GM12878 (cell line): ENCODE measurements around the gene PHB1.

ENCODE experiments used
- BACH1 ChIP-seq: fragments of 450-650 bp; IDR thresholded peaks from 2 replicates; pipeline ENCODE4 v1.6.1; 2017; ENCODE audit warnings: mild to moderate bottlenecking, borderline replicate concordance
- CHD1 ChIP-seq: IDR thresholded peaks from 2 replicates; pipeline ENCODE4 v1.6.1; 2012; ENCODE audit warnings: low read depth, low read length, improper control_type of control experiment
- IKZF1 ChIP-seq: fragments of 450-650 bp; conservative IDR thresholded peaks from 2 replicates; pipeline ENCODE4 v1.6.1; 2017; ENCODE audit warnings: antibody characterized with exemption, mild to moderate bottlenecking
- MXI1 ChIP-seq: fragments of 150-350 bp; IDR thresholded peaks from 2 replicates; pipeline ENCODE4 v1.6.1; 2011; ENCODE audit warnings: low read depth, mild to moderate bottlenecking, inconsistent platforms, low read length, improper control_type of control experiment
- NBN ChIP-seq: fragments of 450-650 bp; IDR thresholded peaks from 2 replicates; pipeline ENCODE4 v1.6.1; 2016
- NRF1 ChIP-seq: conservative IDR thresholded peaks from 2 replicates; pipeline ENCODE4 v1.6.1; 2011; ENCODE audit warnings: mild to moderate bottlenecking, low read depth, low read length, improper control_type of control experiment
- POLR2A ChIP-seq: IDR thresholded peaks from 2 replicates; pipeline ENCODE4 v1.6.1; 2011; ENCODE audit warnings: low read depth, mild to moderate bottlenecking, low read length
- SREBF2 ChIP-seq: IDR thresholded peaks from 2 replicates; pipeline ENCODE4 v1.6.1; 2012; ENCODE audit warnings: mild to moderate bottlenecking, low read length
- ZSCAN29 ChIP-seq: fragments of 450-650 bp; IDR thresholded peaks from 2 replicates; pipeline ENCODE4 v1.6.1; 2017; ENCODE audit warnings: mild to moderate bottlenecking, moderate library complexity
- TF ChIP-seq, protein P1 (sequence below), 3 experiments: IDR thresholded peaks in 2 of 3; conservative IDR thresholded peaks in 1 of 3; 2 replicates each; pipeline ENCODE4 v1.5.1; 2011; ENCODE audit warnings: low read depth in 3 of 3, low read length in 3 of 3, mild to moderate bottlenecking in 3 of 3, control low read depth in 2 of 3, moderate library complexity in 2 of 3, inconsistent platforms in 1 of 3, mixed read lengths in 1 of 3; ENCODE audit not compliant: control insufficient read depth in 2 of 3, insufficient read depth in 1 of 3; ENCODE audit errors: extremely low read depth in 1 of 3

DNA sequence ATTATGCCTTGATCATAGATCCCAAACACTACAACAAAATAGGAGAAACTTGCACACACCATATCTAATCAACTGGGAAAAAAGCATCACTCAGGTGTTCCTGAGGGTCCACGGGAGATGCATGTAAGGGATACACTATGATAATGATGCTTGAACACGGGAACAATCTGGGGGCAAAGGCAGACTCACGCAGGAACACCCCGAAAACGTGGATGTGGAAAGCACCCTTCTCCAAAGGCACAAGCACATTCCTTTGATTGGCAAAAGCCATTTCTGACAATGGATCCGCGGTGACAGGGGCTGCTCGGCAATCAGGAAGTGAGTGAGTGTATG is 53.9 kb downstream of the PHB1 start:
- no peak for TF ChIP-seq POLR2A
- TF ChIP-seq, protein P1, sequence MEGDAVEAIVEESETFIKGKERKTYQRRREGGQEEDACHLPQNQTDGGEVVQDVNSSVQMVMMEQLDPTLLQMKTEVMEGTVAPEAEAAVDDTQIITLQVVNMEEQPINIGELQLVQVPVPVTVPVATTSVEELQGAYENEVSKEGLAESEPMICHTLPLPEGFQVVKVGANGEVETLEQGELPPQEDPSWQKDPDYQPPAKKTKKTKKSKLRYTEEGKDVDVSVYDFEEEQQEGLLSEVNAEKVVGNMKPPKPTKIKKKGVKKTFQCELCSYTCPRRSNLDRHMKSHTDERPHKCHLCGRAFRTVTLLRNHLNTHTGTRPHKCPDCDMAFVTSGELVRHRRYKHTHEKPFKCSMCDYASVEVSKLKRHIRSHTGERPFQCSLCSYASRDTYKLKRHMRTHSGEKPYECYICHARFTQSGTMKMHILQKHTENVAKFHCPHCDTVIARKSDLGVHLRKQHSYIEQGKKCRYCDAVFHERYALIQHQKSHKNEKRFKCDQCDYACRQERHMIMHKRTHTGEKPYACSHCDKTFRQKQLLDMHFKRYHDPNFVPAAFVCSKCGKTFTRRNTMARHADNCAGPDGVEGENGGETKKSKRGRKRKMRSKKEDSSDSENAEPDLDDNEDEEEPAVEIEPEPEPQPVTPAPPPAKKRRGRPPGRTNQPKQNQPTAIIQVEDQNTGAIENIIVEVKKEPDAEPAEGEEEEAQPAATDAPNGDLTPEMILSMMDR (IDR thresholded peaks at IDR 0.05 in 2 of 3, conservative IDR thresholded peaks at IDR 0.05 in 1 of 3; ENCODE audit: control insufficient read depth in 2 of 3, extremely low read depth in 1 of 3, insufficient read depth in 1 of 3, low read depth in 3 of 3, low read length in 3 of 3): no peak
- no peak for TF ChIP-seq NBN
- no peak for TF ChIP-seq ZSCAN29
- no peak for TF ChIP-seq IKZF1
- TF ChIP-seq SREBF2: no peak
- no peak for TF ChIP-seq CHD1
- TF ChIP-seq NRF1: no peak
- no peak for TF ChIP-seq BACH1
- no peak for TF ChIP-seq MXI1
